ENCODE results near the gene TNFSF13B. TPM values are rescaled to one million over a fixed set of nuclear protein-coding genes. Genes with fewer than 3 reads are reported as not detected.
A peak's percentile ranks its signal among the peaks of the same experiment; 100 is the strongest.

The TNFSF13B gene
- total RNA-seq, 2 donors from 2014 or later: 1.4 to 3.6 TPM

GRCh38 chr13:108326309-108326708 lies 56.8 kb downstream of the TNFSF13B start:
- intact Hi-C loops (cut with DNase I, micrococcal nuclease): no loop called here
- ATAC-seq (peak; percentile 93), DNase-seq (peak in 1 of 2 donors; percentile 20)

DNA sequence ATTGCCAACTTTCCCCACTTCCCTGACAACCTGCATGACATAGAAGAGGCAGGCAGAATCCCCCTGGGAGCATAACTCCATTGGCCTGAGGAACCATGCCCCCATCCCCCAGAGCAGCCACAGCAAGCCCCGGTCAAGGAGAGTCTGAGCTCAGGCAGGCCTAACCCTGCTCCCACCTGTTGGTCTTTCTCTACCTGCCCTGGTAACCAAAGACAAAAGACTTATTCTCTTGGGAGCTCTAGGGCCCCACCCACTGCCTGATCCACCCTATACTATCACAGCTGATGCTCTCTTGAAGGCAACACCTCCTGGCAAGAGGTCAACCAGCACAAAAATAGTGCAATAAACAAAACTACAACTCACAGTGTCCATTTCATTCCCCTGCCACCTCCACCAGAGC lies 59.3 kb downstream of the TNFSF13B start:
- intact Hi-C loops (cut with DNase I, micrococcal nuclease): no loop called here

DNA sequence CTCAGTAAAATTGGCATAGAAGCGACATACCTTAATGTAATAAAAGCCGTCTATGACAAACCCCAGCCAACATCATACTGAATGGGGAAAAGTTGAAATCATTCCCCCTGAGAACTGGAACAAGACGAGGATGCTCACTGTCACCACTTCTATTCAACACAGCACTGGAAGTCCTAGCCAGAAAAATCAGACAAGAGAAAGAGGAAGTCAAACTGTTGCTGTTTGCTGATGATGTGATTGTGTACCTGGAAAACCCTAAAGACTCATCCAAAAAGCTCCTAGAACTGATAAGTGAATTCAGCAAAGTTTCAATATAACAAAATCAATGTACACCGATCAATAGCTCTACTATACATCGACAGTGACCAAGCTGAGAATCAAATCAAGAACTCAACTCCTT lies 63.3 kb downstream of the TNFSF13B start:
- DNase-seq: no peak
- intact Hi-C loops (cut with DNase I, micrococcal nuclease): no loop called here
- ATAC-seq: no peak

More for the DNA sequence above, 59.3 kb downstream of the TNFSF13B start:
- DNase-seq (no peak), ATAC-seq (peak; percentile 55)

DNA sequence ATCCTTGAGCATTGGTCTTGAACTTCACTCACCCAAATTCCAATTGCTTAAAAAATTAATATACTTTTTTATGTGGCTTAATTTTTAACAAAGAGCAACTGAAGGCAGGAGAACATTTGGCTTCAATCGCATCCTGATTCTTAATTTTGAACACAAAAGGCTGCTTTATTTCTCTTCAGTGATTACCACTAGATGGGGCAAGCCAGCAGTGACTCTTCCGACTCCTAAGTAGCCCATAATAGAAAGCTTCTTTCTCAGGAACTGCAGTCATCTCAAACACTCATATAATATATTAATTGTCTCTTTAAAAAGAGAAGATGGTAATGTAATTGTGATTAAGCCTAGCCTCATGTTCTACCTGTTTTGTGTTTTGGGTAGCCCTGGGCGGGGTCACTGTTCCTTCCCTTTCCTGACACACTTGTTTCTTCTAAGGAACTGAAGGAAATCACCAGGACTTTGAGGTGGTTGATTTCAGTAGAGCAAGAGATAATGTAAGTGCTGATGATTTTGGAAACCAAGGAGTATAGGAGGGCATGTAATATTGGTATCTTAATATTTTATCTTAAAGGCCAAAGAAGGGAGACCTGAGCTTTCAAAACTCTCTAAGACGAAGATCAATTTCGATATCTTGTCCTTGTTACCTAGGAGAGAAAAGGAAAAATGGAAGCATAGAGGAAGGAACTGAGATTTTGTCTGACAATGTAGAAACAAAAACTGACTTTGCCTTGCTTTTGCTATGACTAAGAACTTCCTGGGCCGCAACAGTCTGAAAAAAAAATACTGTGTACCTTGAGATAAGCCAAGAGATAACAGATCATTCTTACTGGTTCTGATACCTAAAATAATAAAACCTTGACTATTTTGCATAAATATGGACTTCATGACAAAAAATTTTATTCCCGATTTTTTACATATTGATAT lies 73.1 kb downstream of the TNFSF13B start:
- intact Hi-C loops (cut with DNase I, micrococcal nuclease): no loop called here
- DNase-seq: no peak
- ATAC-seq: no peak

DNA sequence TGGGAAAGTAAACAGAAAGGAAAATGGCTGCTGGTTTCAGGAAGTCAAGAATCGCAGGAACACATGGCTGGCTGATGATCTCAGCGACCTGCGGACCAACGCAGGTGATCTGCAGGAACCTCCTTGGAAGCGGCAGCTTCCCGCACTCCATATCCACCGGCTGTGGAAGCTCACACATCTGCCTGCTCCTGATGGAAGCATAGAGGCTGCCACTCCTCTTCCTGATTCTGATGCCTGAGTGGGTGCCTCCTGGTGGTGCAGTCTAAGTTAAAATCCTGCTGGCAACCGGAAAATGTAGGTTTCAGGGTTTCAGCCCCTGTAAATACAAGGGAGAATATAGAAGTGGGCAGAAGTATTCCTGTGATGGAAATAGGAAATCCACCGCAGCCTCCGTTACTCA lies 75.5 kb downstream of the TNFSF13B start:
- DNase-seq (no peak), ATAC-seq (no peak)
- intact Hi-C loops (cut with DNase I, micrococcal nuclease): no loop called here

DNA sequence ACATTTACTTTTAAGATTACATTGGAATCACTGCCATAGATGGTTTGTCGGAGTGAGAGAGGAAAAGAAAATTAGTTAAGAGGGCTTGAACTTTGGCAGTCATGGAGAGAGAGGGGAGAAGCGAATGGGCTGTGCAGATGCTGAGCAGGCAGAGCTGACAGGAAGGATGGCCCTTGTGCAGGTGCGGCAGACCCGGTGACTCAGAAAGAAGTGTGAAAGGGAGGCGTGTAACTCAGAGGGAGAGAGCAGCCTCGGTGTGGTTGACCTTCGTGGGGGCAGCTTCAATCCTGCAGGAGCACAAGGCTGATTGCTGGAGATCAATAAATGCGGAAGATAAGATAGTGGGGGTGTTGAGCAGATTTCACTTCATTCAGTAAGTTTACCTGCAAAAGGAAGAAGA lies 76.9 kb downstream of the TNFSF13B start:
- ATAC-seq: no peak
- no peak for DNase-seq
- intact Hi-C loops (cut with DNase I, micrococcal nuclease): no loop called here

- no peak for ATAC-seq
- DNase-seq: no peak
- intact Hi-C loops (cut with DNase I, micrococcal nuclease): no loop called here
Measured at GRCh38 chr13:108349269-108349668, 79.8 kb downstream of the TNFSF13B start.

GRCh38 chr13:108350579-108350978 lies 81.1 kb downstream of the TNFSF13B start:
- intact Hi-C loops (cut with DNase I, micrococcal nuclease): no loop called here
- peak; percentile 40 for ATAC-seq
- no peak for DNase-seq

DNA sequence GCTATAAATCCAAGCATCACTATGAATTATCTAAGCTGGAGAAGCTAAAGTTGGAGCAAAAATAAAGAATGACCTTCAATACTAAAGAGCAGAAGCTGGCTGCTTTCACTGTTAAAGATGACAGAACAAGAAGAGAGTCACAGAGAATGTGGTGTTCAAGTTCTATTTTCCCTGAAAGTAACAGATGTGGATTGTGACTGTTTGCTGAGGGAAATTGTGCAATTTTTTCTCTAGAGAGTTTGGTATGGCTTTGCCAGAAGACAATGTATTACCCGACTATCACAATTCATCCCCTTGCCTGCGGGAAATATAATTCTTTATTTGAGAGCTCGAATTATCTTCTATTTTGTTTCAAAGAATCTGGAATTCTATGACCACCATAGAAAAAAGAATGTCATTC lies 83.1 kb downstream of the TNFSF13B start:
- intact Hi-C loops (cut with DNase I, micrococcal nuclease): no loop called here
- no peak for DNase-seq
- ATAC-seq: no peak

GRCh38 chr13:108357228-108357627 lies 87.7 kb downstream of the TNFSF13B start:
- intact Hi-C loops (cut with DNase I, micrococcal nuclease): no loop called here
- no peak for ATAC-seq
- DNase-seq: no peak

Other genes with a start within 250 kb of the TNFSF13B start
- 10 to 100 TPM; 12.1 to 13.2 TPM for gene LIG4, start 54.2 kb upstream of the TNFSF13B start, total RNA-seq
- 1 to 10 TPM; 9.2 to 9.8 TPM for gene ABHD13, start 51.3 kb upstream of the TNFSF13B start, total RNA-seq